Peyer's patch (tissue), 4 donors: ENCODE data around the gene SPOCD1.

Experiments
- CTCF ChIP-seq, 6 experiments: fragments of 450-650 bp in 4 of 6; fragments of 200-600 bp in 2 of 6; sonication (generic) in 1 of 6; IDR thresholded peaks; one replicate each; pipeline ENCODE4 v1.5.1; 2017 to 2019; ENCODE audit warnings: antibody characterized with exemption in 6 of 6, mild to moderate bottlenecking in 3 of 6, moderate library complexity in 1 of 6
- POLR2A ChIP-seq, 2 donors: fragments of 450-650 bp; IDR thresholded peaks; one replicate each; pipeline ENCODE4 v1.5.1; 2017; ENCODE audit warnings: antibody characterized with exemption in 2 of 2, mild to moderate bottlenecking in 2 of 2, moderate library complexity in 2 of 2

DNA sequence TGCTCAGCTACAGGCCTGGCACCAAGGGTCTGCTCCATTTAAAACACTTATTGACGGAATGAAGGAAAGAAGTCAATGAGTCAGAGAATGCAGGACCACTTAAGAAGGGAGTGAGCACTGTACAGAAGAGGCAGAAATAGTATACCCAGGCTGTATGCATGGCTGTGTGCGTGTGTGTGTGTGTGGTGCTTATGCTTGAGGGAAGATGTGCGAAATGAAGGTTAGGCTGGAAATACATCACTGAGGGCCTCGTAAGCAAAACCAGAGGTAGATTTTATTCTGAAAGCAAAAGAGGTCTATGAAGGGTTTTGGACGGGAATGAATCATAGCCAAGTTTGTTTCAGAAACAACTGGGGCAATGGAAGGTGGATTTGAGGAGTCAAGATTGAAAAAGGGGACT, 42.0 kb downstream of the SPOCD1 start:
- TF ChIP-seq POLR2A (IDR thresholded peaks at IDR 0.05) (no peak), CTCF (IDR thresholded peaks at IDR 0.05) (no peak)
